ENCODE data around the gene GALM. TPM values are rescaled to one million over a fixed set of nuclear protein-coding genes. Genes with fewer than 3 reads are reported as not detected.
"Not testable (repeated sequence)": the region's sequence is repeated elsewhere in the genome, so short reads cannot be mapped to it uniquely, and the experiment has no call there.

Gene GALM
- total and polyA plus RNA-seq, 5 experiments from 2014 or later, result 7.5 to 15.6 (median 10.6) TPM

DNA sequence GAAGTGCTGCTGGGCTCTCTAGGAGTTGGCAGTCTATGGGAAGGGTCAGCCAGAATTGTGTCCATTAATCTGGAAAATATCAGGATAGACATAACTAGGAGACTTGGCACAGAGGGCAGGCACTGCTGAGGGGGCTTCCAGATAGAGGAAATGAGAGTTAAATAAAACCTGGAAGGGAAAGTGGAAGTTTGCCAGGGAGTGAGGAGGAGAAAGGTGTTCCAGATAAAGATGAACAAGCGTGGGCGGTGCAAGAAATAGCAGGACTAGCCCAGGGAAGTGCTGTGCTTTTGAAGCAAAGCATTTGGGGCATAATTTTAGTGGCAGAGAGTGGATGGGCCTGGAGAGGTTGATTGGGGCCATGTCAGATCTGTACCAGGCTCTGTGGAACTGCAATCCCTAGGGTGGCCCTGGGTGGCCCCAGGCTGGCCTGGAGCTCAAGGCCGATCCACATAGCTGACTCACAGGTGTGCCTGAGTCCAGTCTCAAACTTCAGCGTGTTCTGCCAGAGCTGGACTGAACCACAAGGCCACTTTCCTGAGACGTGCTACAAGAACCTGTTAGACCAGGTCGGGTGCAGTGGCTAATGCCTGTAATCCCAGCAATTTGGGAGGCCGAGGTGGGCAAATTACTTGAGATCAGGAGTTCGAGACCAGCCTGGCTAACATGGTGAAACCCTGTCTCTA lies 26.9 kb downstream of the GALM start:
- no peaks in the 10 kb centered on the region for H3K27me3 Mint-ChIP-seq
- H3K4me1 Mint-ChIP-seq, result peaks cover 6 to 36% (median 8%) of the 10 kb centered on the region in 4 donors
- H3K9me3 Mint-ChIP-seq, result no peaks in the 10 kb centered on the region
- peaks cover 0 to 65% (median 16%) of the 10 kb centered on the region in 3 donors for H3K36me3 Mint-ChIP-seq
- ATAC-seq (no peak), DNase-seq (no peak)
- POLR2A ChIA-PET, result interaction anchor here (0.6 kb wide), 1 partner anchor 15 kb away, joined by 4 read pairs; no protein-coding TSS in a partner anchor
- no peak overlapping the region for H3K4me3 Mint-ChIP-seq
- peak overlapping the region in 5 of 10 donors; percentile 20 to 83 (median 46) for H3K27ac Mint-ChIP-seq

DNA sequence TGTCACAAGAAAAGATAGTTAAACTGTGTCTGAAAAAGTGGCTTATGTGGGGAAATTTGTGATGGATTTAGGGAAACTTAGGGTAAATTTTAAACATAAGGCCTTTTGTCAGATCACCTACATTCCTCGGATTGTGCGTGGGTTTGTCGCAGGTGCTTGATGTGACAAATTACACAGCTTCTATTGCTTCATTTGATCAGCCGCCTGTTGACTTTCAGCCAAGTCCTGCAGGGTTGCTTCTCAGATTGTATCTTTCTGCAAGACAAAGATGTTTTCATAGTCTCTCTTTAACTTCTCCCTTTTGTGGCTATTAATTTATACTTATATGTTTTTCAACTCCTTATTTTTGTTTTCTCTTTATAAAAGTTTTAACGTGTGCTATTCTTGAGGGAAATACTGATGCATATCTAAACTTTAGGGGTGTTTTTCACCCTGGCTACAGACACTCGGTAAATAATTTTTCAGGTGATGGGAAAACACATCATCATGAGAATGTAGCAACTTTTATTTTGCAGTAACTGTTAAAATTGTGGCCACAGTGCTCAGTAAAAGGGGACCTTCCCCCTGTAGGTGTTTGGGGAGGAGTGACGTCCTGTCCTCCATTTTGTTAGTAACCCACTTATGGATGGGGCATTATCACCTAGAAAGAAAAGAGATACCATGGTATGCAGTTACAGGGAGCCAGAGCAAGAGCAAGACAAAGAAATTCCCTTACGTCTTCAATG lies 31.4 kb downstream of the GALM start:
- Mint-ChIP-seq H3K4me3 (peak overlapping the region in 1 of 10 donors; percentile 53), H3K27me3 (no peaks in the 10 kb centered on the region), H3K9me3 (peaks cover 0 to 11% (median 6%) of the 10 kb centered on the region in 9 donors), H3K36me3 (peaks cover 8 to 53% (median 23%) of the 10 kb centered on the region in 3 donors), H3K27ac (peak overlapping the region in 5 of 10 donors; percentile 34 to 85 (median 78)), H3K4me1 (peaks cover 7 to 37% (median 12%) of the 10 kb centered on the region in 4 donors)
- peak in 1 of 10 donors; percentile 22 for DNase-seq
- POLR2A ChIA-PET, result no interaction called here
- ATAC-seq, result no peak

DNA sequence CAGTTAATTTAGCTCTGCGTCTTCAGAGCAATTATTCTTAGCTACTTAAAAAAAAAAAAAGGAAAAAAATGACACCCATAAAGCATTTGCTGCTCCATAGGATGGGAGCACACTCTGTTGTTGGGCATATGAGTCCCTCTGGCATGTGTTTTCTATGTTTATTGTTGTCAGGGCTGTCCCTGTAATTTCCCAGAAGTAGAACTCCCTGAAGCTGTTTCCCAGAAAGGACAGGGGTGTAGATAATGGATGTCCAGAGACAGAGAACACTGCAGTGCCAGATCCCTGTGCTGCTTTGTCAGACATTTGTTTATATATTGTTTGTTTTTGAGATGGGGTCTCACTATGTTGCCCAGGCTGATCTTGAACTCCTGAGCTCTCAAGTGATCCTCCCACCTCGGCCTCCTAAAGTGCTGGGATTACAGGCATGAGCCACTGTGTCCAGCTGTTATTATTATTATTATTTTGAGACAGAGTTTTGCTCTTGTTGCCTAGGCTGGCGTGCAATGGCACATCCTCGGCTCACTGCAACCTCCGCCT lies 32.6 kb downstream of the GALM start:
- no peak overlapping the region for H3K4me3 Mint-ChIP-seq
- H3K9me3 Mint-ChIP-seq, result peaks cover 0 to 11% (median 6%) of the 10 kb centered on the region in 9 donors
- no peaks in the 10 kb centered on the region for H3K27me3 Mint-ChIP-seq
- peak overlapping the region in 1 of 10 donors; percentile 69 for H3K27ac Mint-ChIP-seq
- H3K36me3 Mint-ChIP-seq, result peaks cover 8 to 46% (median 21%) of the 10 kb centered on the region in 3 donors
- DNase-seq (no peak), ATAC-seq (no peak)
- H3K4me1 Mint-ChIP-seq, result peaks cover 0 to 33% (median 13%) of the 10 kb centered on the region in 4 donors
- POLR2A ChIA-PET, result no interaction called here

DNA sequence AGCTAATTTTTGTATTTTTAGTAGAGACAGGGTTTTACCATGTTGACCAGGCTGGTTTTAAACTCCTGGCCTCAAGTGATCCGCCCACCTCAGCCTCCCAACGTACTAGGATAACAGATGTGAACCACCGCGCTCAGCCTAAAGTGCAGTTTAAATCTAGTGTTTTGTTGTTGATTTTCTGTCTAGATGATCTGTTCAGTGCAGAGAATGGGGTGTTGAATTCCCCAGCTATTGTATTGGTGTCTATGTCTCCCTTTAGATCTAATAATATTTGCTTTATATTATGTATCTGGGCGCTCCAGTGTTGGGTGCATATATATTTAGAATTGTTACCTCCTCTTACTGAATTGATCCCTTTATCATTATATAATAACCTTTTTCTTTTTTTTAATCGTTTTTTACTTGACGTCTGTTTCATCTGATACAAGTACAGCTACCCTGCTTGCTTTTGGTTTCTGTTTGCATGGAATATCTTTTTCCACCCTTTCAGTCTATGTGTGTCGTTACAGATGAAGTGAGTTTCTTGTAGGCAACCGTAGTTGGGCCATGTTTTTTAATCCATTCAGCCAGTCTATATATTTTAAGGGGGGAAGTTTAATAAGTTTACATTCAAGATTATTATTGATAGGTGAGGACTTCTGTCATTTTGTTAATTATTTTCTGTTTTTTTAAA lies 34.3 kb downstream of the GALM start:
- POLR2A ChIA-PET, result no interaction called here
- Mint-ChIP-seq H3K27ac (peak overlapping the region in 5 of 10 donors; percentile 56 to 86 (median 63)), H3K4me3 (peak overlapping the region in 2 of 10 donors; percentile 26 to 31), H3K4me1 (peaks cover 0 to 25% (median 13%) of the 10 kb centered on the region in 4 donors), H3K36me3 (peaks cover 8 to 37% (median 19%) of the 10 kb centered on the region in 3 donors), H3K27me3 (no peaks in the 10 kb centered on the region), H3K9me3 (peaks cover 0 to 11% (median 6%) of the 10 kb centered on the region in 9 donors)
- ATAC-seq, result no peak
- no peak for DNase-seq

DNA sequence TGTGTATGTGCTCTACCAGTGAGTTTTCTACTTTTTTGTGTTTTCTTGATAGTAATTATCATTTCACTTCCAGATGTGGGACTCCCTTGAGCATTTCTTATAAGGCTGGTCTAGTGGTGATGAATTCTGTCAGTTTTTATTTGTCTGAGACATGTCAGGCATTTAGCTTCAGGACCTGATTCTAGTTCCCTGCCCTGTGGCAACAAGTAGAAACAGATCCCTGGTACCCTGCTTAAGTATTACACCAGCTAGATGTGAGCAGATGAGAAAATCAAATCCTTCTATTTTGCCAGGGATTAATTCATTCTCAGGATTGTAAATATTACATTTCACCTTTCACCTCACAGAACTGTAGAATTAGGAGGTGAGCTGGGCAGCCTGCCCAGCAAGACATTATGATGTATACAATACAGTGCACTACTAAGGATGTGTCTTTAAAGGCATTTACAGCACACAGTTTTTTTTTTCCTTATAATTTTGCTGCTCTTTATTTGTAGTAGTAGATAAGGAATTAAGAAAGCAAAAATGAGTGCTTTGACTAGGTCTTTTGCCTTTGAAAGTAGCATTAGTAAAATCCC lies 35.1 kb downstream of the GALM start:
- DNase-seq (no peak), ATAC-seq (no peak)
- Mint-ChIP-seq H3K4me3 (peak overlapping the region in 3 of 10 donors; percentile 6 to 31 (median 24)), H3K36me3 (peaks cover 8 to 38% (median 16%) of the 10 kb centered on the region in 3 donors), H3K4me1 (peaks cover 0 to 25% (median 14%) of the 10 kb centered on the region in 4 donors), H3K9me3 (peaks cover 0 to 11% (median 6%) of the 10 kb centered on the region in 9 donors), H3K27me3 (no peaks in the 10 kb centered on the region), H3K27ac (peak overlapping the region in 4 of 10 donors; percentile 57 to 86 (median 68))
- POLR2A ChIA-PET, result no interaction called here

DNA sequence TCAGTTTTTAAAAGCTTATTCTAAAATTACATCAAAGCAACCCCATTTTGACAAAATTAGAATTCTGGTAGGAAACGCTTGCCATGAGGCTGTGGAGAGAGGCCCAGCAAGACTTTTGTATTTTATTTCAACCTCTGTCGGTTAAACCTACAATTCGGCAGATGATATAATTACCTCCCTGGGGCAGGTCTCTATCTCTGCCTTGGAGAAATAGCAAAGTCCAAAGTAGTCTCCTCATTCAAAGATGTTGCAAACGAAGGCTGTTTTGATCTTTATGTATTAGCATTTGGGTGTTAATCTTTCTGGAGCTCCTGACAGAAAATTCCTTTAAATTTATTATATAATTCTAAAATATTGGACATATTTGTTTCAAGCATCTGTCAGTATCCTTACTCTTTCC lies 35.6 kb downstream of the GALM start:
- H3K4me3 Mint-ChIP-seq, result peak overlapping the region in 1 of 10 donors; percentile 60
- no peak for DNase-seq
- peaks cover under 1 to 23% (median 14%) of the 10 kb centered on the region in 4 donors for H3K4me1 Mint-ChIP-seq
- no peak for ATAC-seq
- POLR2A ChIA-PET, result no interaction called here
- peak overlapping the region in 3 of 10 donors; percentile 8 to 86 (median 63) for H3K27ac Mint-ChIP-seq
- H3K36me3 Mint-ChIP-seq, result peaks cover 8 to 35% (median 13%) of the 10 kb centered on the region in 3 donors
- H3K27me3 Mint-ChIP-seq, result no peaks in the 10 kb centered on the region
- peaks cover 0 to 11% (median 6%) of the 10 kb centered on the region in 9 donors for H3K9me3 Mint-ChIP-seq

DNA sequence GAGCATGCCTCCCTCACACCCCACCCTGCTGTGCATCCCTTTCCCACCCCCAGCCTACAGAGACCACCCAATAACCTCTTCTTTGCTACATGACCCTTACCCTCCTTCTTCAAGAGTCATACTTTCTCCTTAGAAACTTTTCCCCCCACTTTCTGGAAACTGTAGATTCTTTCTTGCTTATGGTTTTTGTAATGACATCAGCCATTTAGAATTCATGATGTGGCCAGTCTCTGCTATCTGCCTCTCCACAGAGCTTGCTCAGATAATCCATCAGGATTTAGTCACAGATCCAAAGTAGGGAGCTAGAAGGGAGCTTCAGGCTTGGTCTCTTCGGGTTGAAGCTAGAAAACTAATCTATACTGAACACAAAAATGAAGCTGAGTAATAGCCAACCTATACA lies 36.5 kb downstream of the GALM start:
- Mint-ChIP-seq H3K27ac (peak overlapping the region in 5 of 10 donors; percentile 0 to 79 (median 62)), H3K27me3 (no peaks in the 10 kb centered on the region), H3K4me3 (peak overlapping the region in 1 of 10 donors; percentile 5), H3K36me3 (peaks cover 8 to 30% (median 13%) of the 10 kb centered on the region in 3 donors), H3K9me3 (peaks cover 0 to 11% (median 6%) of the 10 kb centered on the region in 9 donors), H3K4me1 (peaks cover 9 to 17% (median 17%) of the 10 kb centered on the region in 4 donors)
- POLR2A ChIA-PET, result interaction anchor here (0.7 kb wide), 1 partner anchor 9 kb away, joined by 3 read pairs; no protein-coding TSS in a partner anchor
- ATAC-seq, result no peak
- DNase-seq, result no peak

DNA sequence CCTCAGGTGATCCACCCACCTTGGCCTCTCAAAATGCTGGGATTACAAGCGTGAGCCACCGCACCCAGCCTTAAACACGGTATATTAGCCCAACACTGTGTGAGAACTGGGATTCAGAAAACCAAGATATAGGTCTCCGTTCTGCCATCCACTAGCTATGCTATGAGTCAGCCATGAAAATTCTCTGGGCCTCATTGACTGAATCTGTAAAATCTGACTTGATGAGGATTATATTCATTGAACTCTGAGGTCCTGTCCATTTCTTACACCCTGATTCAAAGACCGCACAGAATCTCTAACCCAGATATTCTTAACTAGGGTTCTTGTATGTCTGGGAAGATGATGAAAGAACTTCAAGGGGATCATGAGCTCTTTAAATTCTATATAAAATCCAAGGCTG lies 37.4 kb downstream of the GALM start:
- DNase-seq, H3K27ac Mint-ChIP-seq, H3K4me3 Mint-ChIP-seq, POLR2A ChIA-PET, ATAC-seq, H3K27me3 Mint-ChIP-seq: not testable (repeated sequence)
- Mint-ChIP-seq H3K9me3 (peaks cover 0 to 11% (median 6%) of the 10 kb centered on the region in 9 donors), H3K36me3 (peaks cover 8 to 28% (median 13%) of the 10 kb centered on the region in 3 donors), H3K4me1 (peaks cover 12 to 18% (median 16%) of the 10 kb centered on the region in 4 donors)

DNA sequence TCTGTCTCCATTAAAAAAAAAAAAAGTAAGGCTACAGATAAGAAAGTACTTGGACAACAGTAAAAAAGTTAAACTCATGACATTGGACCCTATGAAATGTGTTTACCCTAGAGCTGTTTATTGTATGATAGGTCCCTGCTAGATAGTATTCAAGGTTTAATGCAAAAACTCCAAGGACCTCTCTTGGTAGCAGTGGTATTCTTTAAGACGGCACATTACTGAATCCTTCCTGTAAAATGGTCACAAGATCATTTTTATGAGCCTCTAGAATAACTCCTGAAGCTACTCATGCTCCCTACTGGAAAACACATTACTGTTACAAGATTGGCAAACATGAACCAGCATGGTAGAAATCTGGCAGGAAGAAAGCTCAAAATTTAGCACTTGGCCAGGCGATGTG lies 38.8 kb downstream of the GALM start:
- H3K27ac Mint-ChIP-seq, result peak overlapping the region in 1 of 10 donors; percentile 70
- no peaks in the 10 kb centered on the region for H3K27me3 Mint-ChIP-seq
- no peak for ATAC-seq
- H3K4me1 Mint-ChIP-seq, result peaks cover 25 to 32% (median 27%) of the 10 kb centered on the region in 4 donors
- H3K9me3 Mint-ChIP-seq, result peaks cover 0 to 11% (median 6%) of the 10 kb centered on the region in 9 donors
- peaks cover 8 to 23% (median 11%) of the 10 kb centered on the region in 3 donors for H3K36me3 Mint-ChIP-seq
- no peak overlapping the region for H3K4me3 Mint-ChIP-seq
- no peak for DNase-seq
- POLR2A ChIA-PET, result interaction anchor here (1.1 kb wide), 1 partner anchor 102 kb away, joined by 4 read pairs; the partner anchor contains the start of gene HNRNPLL

DNA sequence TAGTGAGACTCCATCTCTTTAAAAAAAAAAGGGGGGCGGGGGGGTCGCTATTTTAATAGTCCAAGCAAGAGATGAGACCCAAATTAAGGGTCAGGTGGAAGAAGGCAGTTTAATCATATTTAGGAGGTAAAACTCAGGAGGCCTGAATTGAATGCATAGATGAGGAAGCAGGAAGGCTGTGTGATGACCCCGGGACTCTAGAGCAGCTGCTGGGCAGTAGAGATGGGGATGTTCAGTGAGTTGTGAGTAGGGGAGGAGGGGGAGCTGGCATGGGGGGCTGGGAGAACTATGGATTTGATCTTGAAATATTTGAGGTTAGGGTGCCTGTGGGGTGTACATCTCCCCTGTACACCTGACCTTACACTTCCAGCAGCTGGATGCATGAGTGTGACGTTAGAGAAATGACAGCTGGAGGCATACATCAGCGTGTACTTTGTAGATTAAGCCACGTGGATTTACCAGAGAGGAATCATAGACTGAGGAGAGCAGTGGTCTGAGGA lies 41.0 kb downstream of the GALM start:
- Mint-ChIP-seq H3K27ac (peak overlapping the region in 5 of 10 donors; percentile 21 to 77 (median 46)), H3K36me3 (peaks cover 2 to 14% (median 5%) of the 10 kb centered on the region in 3 donors), H3K9me3 (peaks cover 0 to 5% (median 0%) of the 10 kb centered on the region in 9 donors), H3K4me3 (peak overlapping the region in 1 of 10 donors; percentile 19), H3K27me3 (no peaks in the 10 kb centered on the region), H3K4me1 (peaks cover 29 to 39% (median 35%) of the 10 kb centered on the region in 4 donors)
- POLR2A ChIA-PET, result no interaction called here
- DNase-seq (no peak), ATAC-seq (no peak)

DNA sequence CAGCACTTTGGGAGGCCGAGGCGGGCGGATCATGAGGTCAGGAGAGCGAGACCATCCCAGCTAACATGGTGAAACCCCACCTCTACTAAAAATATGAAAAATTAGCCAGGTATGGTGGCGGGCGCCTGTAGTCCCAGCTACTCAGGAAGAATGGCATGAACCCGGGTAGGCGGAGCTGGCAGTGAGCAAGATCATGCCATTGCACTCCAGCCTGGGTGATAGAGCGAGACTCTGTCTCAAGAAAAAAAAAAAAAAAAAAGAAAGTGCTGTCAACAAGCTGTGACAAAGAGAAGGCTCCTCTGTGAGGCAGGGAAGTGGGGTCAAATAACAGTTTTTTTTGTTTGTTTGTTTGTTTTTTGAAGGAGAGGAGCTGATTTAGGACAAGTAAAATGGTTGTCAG lies 42.6 kb downstream of the GALM start:
- H3K36me3 Mint-ChIP-seq, H3K9me3 Mint-ChIP-seq, H3K27me3 Mint-ChIP-seq, ATAC-seq, DNase-seq: not testable (repeated sequence)
- POLR2A ChIA-PET, result interaction anchor here (0.6 to 1.5 kb wide), 3 partner anchors 42 to 71 kb away, joined by 4 to 5 read pairs (median 4); partner anchors contain the start of genes GALM and SRSF7
- peak overlapping the region; percentile 8 to 79 (median 66) for H3K4me3 Mint-ChIP-seq
- H3K4me1 Mint-ChIP-seq, result peaks cover 26 to 39% (median 32%) of the 10 kb centered on the region in 4 donors
- peak overlapping the region in 8 of 10 donors; percentile 52 to 96 (median 84) for H3K27ac Mint-ChIP-seq
